Right lobe of liver (tissue), 4 donors: Measurements from ENCODE around the gene LDLRAD4.

Source experiments
- POLR2A ChIP-seq: fragments of 450-650 bp; IDR thresholded peaks from one replicate; pipeline ENCODE4 v1.6.1; 2017; ENCODE audit warnings: antibody characterized with exemption, mild to moderate bottlenecking
- TF ChIP-seq, protein P1 (sequence below), 4 donors: fragments of 200-600 bp in 3 of 4; fragments of 450-650 bp in 1 of 4; IDR thresholded peaks; one replicate each; pipeline versions ENCODE4 v1.5.1 to v1.8.0; 2016 to 2022; ENCODE audit warnings: antibody characterized with exemption in 4 of 4, mild to moderate bottlenecking in 2 of 4
- donor health status: DM: no; HTN: no; CAD: no.
- donor health status: DM: no; HTN: no; CAD: no.
- donor health status: DM: no; HTN: yes; CAD: no.

DNA sequence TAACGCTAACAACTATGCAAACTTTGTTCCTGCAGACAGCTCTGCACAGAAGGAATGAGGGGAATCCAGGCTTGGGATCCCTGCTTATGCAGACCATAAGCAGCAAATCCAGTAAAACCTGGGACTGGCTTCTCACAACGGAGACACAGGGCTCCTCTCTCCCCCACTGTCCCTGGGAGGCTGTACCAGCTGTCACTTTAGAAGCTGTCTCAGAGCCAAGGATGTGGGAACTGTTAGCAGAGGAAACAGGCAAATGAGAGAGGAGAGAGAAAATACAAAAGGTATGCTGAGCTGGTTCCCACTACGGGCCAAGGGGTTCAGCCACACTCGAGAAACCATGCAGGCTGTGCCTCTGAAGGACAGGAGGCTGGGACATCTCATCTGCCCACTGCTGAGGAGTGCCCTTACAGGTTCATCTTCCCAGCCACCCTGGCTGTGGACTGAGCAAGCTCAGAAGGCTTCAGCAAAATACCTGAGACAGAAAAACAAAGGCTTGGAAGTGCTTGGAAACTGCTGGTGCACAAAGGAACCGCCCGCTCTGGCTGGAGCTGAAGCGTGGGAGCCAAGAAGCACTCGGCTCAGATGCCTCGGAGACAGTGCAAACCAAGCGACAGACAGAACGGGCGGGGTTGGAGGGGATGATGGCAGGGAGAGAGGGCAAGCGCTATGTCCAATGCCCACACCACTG lies 435.3 kb downstream of the LDLRAD4 start:
- TF ChIP-seq, protein P1, sequence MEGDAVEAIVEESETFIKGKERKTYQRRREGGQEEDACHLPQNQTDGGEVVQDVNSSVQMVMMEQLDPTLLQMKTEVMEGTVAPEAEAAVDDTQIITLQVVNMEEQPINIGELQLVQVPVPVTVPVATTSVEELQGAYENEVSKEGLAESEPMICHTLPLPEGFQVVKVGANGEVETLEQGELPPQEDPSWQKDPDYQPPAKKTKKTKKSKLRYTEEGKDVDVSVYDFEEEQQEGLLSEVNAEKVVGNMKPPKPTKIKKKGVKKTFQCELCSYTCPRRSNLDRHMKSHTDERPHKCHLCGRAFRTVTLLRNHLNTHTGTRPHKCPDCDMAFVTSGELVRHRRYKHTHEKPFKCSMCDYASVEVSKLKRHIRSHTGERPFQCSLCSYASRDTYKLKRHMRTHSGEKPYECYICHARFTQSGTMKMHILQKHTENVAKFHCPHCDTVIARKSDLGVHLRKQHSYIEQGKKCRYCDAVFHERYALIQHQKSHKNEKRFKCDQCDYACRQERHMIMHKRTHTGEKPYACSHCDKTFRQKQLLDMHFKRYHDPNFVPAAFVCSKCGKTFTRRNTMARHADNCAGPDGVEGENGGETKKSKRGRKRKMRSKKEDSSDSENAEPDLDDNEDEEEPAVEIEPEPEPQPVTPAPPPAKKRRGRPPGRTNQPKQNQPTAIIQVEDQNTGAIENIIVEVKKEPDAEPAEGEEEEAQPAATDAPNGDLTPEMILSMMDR (IDR thresholded peaks at IDR 0.05) = no peak
- TF ChIP-seq POLR2A = no peak
